Panc1 (cell line): ENCODE data around the gene SH3BP5.

Source experiments
- TF ChIP-seq, protein P1 (sequence below): fragments of 450-650 bp; IDR thresholded peaks from 2 replicates; pipeline ENCODE4 v1.5.1; 2017; ENCODE audit warnings: mild to moderate bottlenecking
- TF ChIP-seq, protein P2 (sequence below), 2 experiments: IDR thresholded peaks; 2 replicates each; pipeline ENCODE4 v1.6.1; 2011 to 2012; ENCODE audit warnings: low read depth in 2 of 2, control low read depth in 1 of 2, low read length in 1 of 2, mild to moderate bottlenecking in 1 of 2, moderate library complexity in 1 of 2; ENCODE audit not compliant: insufficient read depth in 1 of 2

DNA sequence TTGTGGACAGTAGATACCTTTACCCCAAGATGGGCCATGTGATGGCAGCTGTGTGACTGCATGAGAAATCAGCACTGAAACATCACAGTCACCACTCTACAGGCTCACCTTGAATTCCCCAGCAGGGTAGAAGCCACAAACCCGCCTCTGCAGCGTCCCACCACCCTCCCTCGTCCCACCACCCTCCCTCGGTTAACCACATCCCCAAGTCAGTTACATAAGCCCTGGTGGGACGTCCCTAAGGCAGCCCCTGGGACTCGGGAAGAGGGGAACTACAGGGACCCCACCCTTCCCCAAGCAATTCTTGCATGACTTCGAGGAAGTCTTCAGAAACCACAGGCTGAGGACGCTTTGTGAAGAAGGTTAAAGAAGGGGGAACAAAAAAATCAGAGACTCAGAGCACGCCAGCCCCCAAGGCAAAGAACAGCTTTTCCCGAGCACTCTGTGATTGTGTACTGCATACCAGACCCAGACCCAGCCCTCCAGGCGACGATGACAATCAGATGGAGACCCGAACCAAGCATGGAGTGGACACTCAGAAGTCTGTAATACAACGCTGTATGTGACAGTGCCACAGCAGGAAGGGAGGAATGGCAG, 60.5 kb downstream of the SH3BP5 start:
- TF ChIP-seq, protein P1, sequence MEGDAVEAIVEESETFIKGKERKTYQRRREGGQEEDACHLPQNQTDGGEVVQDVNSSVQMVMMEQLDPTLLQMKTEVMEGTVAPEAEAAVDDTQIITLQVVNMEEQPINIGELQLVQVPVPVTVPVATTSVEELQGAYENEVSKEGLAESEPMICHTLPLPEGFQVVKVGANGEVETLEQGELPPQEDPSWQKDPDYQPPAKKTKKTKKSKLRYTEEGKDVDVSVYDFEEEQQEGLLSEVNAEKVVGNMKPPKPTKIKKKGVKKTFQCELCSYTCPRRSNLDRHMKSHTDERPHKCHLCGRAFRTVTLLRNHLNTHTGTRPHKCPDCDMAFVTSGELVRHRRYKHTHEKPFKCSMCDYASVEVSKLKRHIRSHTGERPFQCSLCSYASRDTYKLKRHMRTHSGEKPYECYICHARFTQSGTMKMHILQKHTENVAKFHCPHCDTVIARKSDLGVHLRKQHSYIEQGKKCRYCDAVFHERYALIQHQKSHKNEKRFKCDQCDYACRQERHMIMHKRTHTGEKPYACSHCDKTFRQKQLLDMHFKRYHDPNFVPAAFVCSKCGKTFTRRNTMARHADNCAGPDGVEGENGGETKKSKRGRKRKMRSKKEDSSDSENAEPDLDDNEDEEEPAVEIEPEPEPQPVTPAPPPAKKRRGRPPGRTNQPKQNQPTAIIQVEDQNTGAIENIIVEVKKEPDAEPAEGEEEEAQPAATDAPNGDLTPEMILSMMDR = no peak
- TF ChIP-seq, protein P2, sequence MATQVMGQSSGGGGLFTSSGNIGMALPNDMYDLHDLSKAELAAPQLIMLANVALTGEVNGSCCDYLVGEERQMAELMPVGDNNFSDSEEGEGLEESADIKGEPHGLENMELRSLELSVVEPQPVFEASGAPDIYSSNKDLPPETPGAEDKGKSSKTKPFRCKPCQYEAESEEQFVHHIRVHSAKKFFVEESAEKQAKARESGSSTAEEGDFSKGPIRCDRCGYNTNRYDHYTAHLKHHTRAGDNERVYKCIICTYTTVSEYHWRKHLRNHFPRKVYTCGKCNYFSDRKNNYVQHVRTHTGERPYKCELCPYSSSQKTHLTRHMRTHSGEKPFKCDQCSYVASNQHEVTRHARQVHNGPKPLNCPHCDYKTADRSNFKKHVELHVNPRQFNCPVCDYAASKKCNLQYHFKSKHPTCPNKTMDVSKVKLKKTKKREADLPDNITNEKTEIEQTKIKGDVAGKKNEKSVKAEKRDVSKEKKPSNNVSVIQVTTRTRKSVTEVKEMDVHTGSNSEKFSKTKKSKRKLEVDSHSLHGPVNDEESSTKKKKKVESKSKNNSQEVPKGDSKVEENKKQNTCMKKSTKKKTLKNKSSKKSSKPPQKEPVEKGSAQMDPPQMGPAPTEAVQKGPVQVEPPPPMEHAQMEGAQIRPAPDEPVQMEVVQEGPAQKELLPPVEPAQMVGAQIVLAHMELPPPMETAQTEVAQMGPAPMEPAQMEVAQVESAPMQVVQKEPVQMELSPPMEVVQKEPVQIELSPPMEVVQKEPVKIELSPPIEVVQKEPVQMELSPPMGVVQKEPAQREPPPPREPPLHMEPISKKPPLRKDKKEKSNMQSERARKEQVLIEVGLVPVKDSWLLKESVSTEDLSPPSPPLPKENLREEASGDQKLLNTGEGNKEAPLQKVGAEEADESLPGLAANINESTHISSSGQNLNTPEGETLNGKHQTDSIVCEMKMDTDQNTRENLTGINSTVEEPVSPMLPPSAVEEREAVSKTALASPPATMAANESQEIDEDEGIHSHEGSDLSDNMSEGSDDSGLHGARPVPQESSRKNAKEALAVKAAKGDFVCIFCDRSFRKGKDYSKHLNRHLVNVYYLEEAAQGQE (IDR thresholded peaks at IDR 0.05; ENCODE audit: insufficient read depth in 1 of 2, low read depth in 2 of 2, low read length in 1 of 2) = no peak
